ENCODE results near the gene CD48. TPM values are rescaled to one million over a fixed set of nuclear protein-coding genes. Genes with fewer than 3 reads are reported as not detected.

CD48 gene
- total and polyA plus RNA-seq, 4 donors, result 2.5 to 10.0 (median 5.1) TPM

- H3K4me1 ChIP-seq (ENCODE audit: control insufficient read depth in 4 of 4, insufficient read depth in 4 of 4, low read length in 3 of 4), result no peaks in the 10 kb centered on the region
These were observed 11.7 kb upstream of the CD48 start for GRCh38 chr1:160723332-160723731.

GRCh38 chr1:160722726-160723125 is 11.1 kb upstream of the CD48 start:
- TF ChIP-seq HNF4G (IDR thresholded peaks at IDR 0.05) (no peak), SP1 (IDR thresholded peaks at IDR 0.05) (no peak), GABPA (IDR thresholded peaks at IDR 0.05 in 1 of 2, conservative IDR thresholded peaks at IDR 0.05 in 1 of 2) (no peak), FOXA2 (IDR thresholded peaks at IDR 0.05) (no peak), RAD21 (IDR thresholded peaks at IDR 0.05) (no peak)
- H3K27ac ChIP-seq (ENCODE audit: low read depth in 1 of 2, low read length in 2 of 2), result no peak overlapping the region
- no peak overlapping the region for H3K9ac ChIP-seq (ENCODE audit: low read depth in 1 of 2, low read length in 2 of 2)
- H3K27me3 ChIP-seq (ENCODE audit: control insufficient read depth in 4 of 4, insufficient read depth in 4 of 4, low read length in 3 of 4), result no peaks in the 10 kb centered on the region
- H3K36me3 ChIP-seq (ENCODE audit: control insufficient read depth in 4 of 4, insufficient read depth in 3 of 4, low read depth in 1 of 4, low read length in 3 of 4), result no peaks in the 10 kb centered on the region
- no peak for DNase-seq (ENCODE audit: low spot score)
- no peaks in the 10 kb centered on the region for H3K4me1 ChIP-seq (ENCODE audit: control insufficient read depth in 4 of 4, insufficient read depth in 4 of 4, low read length in 3 of 4)
- 85% methylated on average over 10 of the region's 10 CpGs for WGBS
- no peaks in the 10 kb centered on the region for H3K9me3 ChIP-seq (ENCODE audit: control insufficient read depth in 4 of 4, low read length in 3 of 4)
- no peak overlapping the region for H3K4me3 ChIP-seq (ENCODE audit: low read depth in 1 of 3, low read length in 3 of 3)

More at GRCh38 chr1:160723332-160723731, 11.7 kb upstream of the CD48 start:
- H3K4me3 ChIP-seq (ENCODE audit: low read depth in 1 of 3, low read length in 3 of 3), result no peak overlapping the region
- no peak overlapping the region for H3K9ac ChIP-seq (ENCODE audit: low read depth in 1 of 2, low read length in 2 of 2)
- H3K9me3 ChIP-seq (ENCODE audit: control insufficient read depth in 4 of 4, low read length in 3 of 4), result no peaks in the 10 kb centered on the region
- TF ChIP-seq JUND (IDR thresholded peaks at IDR 0.05) (no peak), RXRA (IDR thresholded peaks at IDR 0.05) (no peak), RAD21 (IDR thresholded peaks at IDR 0.05) (no peak), HNF4G (IDR thresholded peaks at IDR 0.05) (no peak), HNF4A (conservative IDR thresholded peaks at IDR 0.05) (no peak), EGR1 (IDR thresholded peaks at IDR 0.05; ENCODE audit: low read depth in 2 of 2) (no peak), FOXA1 (IDR thresholded peaks at IDR 0.05) (no peak)
- H3K27ac ChIP-seq (ENCODE audit: low read depth in 1 of 2, low read length in 2 of 2), result no peak overlapping the region
- 59% methylated on average over 2 of the region's 2 CpGs for WGBS
- H3K27me3 ChIP-seq (ENCODE audit: control insufficient read depth in 4 of 4, insufficient read depth in 4 of 4, low read length in 3 of 4), result no peaks in the 10 kb centered on the region
- H3K36me3 ChIP-seq (ENCODE audit: control insufficient read depth in 4 of 4, insufficient read depth in 3 of 4, low read depth in 1 of 4, low read length in 3 of 4), result no peaks in the 10 kb centered on the region
- DNase-seq (ENCODE audit: low spot score), result no peak

GRCh38 chr1:160721473-160721872 is 9.9 kb upstream of the CD48 start:
- Histone ChIP-seq H3K9ac (ENCODE audit: low read depth in 1 of 2, low read length in 2 of 2) (no peak overlapping the region), H3K9me3 (ENCODE audit: control insufficient read depth in 4 of 4, low read length in 3 of 4) (no peaks in the 10 kb centered on the region), H3K27ac (ENCODE audit: low read depth in 1 of 2, low read length in 2 of 2) (no peak overlapping the region), H3K27me3 (ENCODE audit: control insufficient read depth in 4 of 4, insufficient read depth in 4 of 4, low read length in 3 of 4) (no peaks in the 10 kb centered on the region), H3K4me1 (ENCODE audit: control insufficient read depth in 4 of 4, insufficient read depth in 4 of 4, low read length in 3 of 4) (no peaks in the 10 kb centered on the region), H3K4me3 (ENCODE audit: low read depth in 1 of 3, low read length in 3 of 3) (no peak overlapping the region), H3K36me3 (ENCODE audit: control insufficient read depth in 4 of 4, insufficient read depth in 3 of 4, low read depth in 1 of 4, low read length in 3 of 4) (no peaks in the 10 kb centered on the region)
- TF ChIP-seq HNF4G (IDR thresholded peaks at IDR 0.05) (no peak), REST (IDR thresholded peaks at IDR 0.05) (no peak), ZBTB33 (IDR thresholded peaks at IDR 0.05) (no peak), YY1 (IDR thresholded peaks at IDR 0.05) (no peak), EGR1 (IDR thresholded peaks at IDR 0.05; ENCODE audit: low read depth in 2 of 2) (no peak), TAF1 (conservative IDR thresholded peaks at IDR 0.05) (no peak), FOXA1 (IDR thresholded peaks at IDR 0.05) (no peak), HNF4A (conservative IDR thresholded peaks at IDR 0.05) (no peak), NR2F2 (IDR thresholded peaks at IDR 0.05) (no peak), SP1 (IDR thresholded peaks at IDR 0.05) (no peak), RXRA (IDR thresholded peaks at IDR 0.05) (no peak), FOXA2 (IDR thresholded peaks at IDR 0.05) (no peak), ATF3 (IDR thresholded peaks at IDR 0.05) (no peak), RAD21 (IDR thresholded peaks at IDR 0.05) (no peak), GABPA (IDR thresholded peaks at IDR 0.05 in 1 of 2, conservative IDR thresholded peaks at IDR 0.05 in 1 of 2) (no peak), CTCF (IDR thresholded peaks at IDR 0.05; ENCODE audit: low read depth, low read length, missing input control) (no peak), JUND (IDR thresholded peaks at IDR 0.05) (no peak)
- no peak for DNase-seq (ENCODE audit: low spot score)

All from liver (tissue), 9 donors.